PC-9 (cell line): ENCODE measurements around the gene COX6B1. TPM values are rescaled to one million over a fixed set of nuclear protein-coding genes. Genes with fewer than 3 reads are reported as not detected.

ENCODE experiments used
- BruUV-seq: library from RNA; stranded (reverse); fragments of 400-500 nt; replicated peaks from 2 replicates; lab custom pipeline; 2021; lab: Mats Ljungman, UMichigan
- CTCF ChIA-PET: fragments of 300-600 bp; sonication (Branson Sonifier 250); formaldehyde crosslinking; loops from one replicate; lab custom pipeline; 2022; ENCODE audit warnings: antibody characterized with exemption; lab: Charles Lee
- POLR2A ChIA-PET: fragments of 300-600 bp; sonication (Branson Sonifier 250); formaldehyde crosslinking; loops from one replicate; lab custom pipeline; 2022; ENCODE audit warnings: antibody characterized with exemption; ENCODE audit not compliant: unreplicated experiment; lab: Charles Lee
- DNase-seq, 2 experiments: peaks; one replicate each; pipeline versions ENCODE4 v3.0.0 to v3.0.0-alpha.2; 2015 to 2022; ENCODE audit warnings: mixed read lengths in 1 of 2
- H2AFZ ChIP-seq: fragments of 200-600 bp; sonication (generic); 2 replicates; pipeline ENCODE4 v1.8.1; 2017; ENCODE audit warnings: antibody characterized with exemption
- H3F3A ChIP-seq: fragments of 200-600 bp; sonication (generic); 2 replicates; pipeline ENCODE4 v1.8.1; 2017; ENCODE audit warnings: antibody characterized with exemption, mild to moderate bottlenecking, low read depth; ENCODE audit not compliant: insufficient read depth
- H3K27ac ChIP-seq: fragments of 200-600 bp; sonication (generic); 2 replicates; pipeline ENCODE4 v1.6.1; 2016; ENCODE audit warnings: mixed run types
- H3K27me3 ChIP-seq: fragments of 200-600 bp; sonication (generic); 2 replicates; pipeline ENCODE4 v1.6.1; 2016; ENCODE audit warnings: low read depth, mixed run types; ENCODE audit not compliant: insufficient read depth
- H3K36me3 ChIP-seq: fragments of 200-600 bp; sonication (generic); 2 replicates; pipeline ENCODE4 v1.6.1; 2016; ENCODE audit warnings: low read depth, mixed run types
- H3K4me1 ChIP-seq: fragments of 200-600 bp; sonication (generic); replicated peaks from 2 replicates; pipeline ENCODE4 v1.6.1; 2016; ENCODE audit warnings: mixed run types; ENCODE audit not compliant: insufficient read depth
- H3K4me2 ChIP-seq: fragments of 200-600 bp; sonication (generic); 2 replicates; pipeline ENCODE4 v1.6.1; 2017; ENCODE audit warnings: mixed run types
- H3K4me3 ChIP-seq: fragments of 200-600 bp; sonication (generic); 2 replicates; pipeline ENCODE4 v1.6.1; 2016; ENCODE audit warnings: mixed run types
- H3K79me2 ChIP-seq: fragments of 200-600 bp; sonication (generic); 2 replicates; pipeline ENCODE4 v1.6.1; 2017; ENCODE audit warnings: low read depth, mixed run types
- H3K9me2 ChIP-seq: fragments of 200-600 bp; sonication (generic); 2 replicates; pipeline ENCODE4 v1.8.1; 2017; ENCODE audit warnings: mild to moderate bottlenecking; ENCODE audit not compliant: insufficient read depth
- H3K9me3 ChIP-seq: fragments of 200-600 bp; sonication (generic); 2 replicates; pipeline ENCODE4 v1.8.1; 2016; ENCODE audit warnings: low read depth; ENCODE audit not compliant: insufficient read depth
- H4K20me1 ChIP-seq: fragments of 200-600 bp; sonication (generic); 2 replicates; pipeline ENCODE4 v1.8.1; 2017; ENCODE audit not compliant: insufficient read depth
- CTCF ChIP-seq: fragments of 200-600 bp; sonication (generic); conservative IDR thresholded peaks from 2 replicates; pipeline ENCODE4 v1.6.1; 2017; ENCODE audit warnings: mixed run types, antibody characterized with exemption, mild to moderate bottlenecking, moderate library complexity
- EZH2 ChIP-seq: fragments of 200-600 bp; sonication (generic); IDR thresholded peaks from 2 replicates; pipeline ENCODE4 v1.8.0; 2017; ENCODE audit warnings: antibody characterized with exemption, low read depth
- intact Hi-C: fragments of 100-400 bp; cut with micrococcal nuclease; formaldehyde crosslinking; loops from one replicate; pipeline ENCODE4 v1.10.0; 2022; ENCODE audit not compliant: unreplicated experiment
- total RNA-seq: library from RNA; stranded (reverse); gene quantifications from 2 replicates; pipeline ENCODE4 v1.2.3, GENCODE V29; 2021

The COX6B1 gene
- total RNA-seq, 1 experiment from 2014 or later = 489 TPM

GRCh38 chr19:35637165-35637564, 11.0 kb upstream of the COX6B1 start:
- Histone ChIP-seq H3K9me3 (no peaks in the 10 kb centered on the region), H3K27me3 (no peaks in the 10 kb centered on the region), H3K4me3 (no peak overlapping the region), H3K4me2 (no peak overlapping the region), H3K4me1 (no peaks in the 10 kb centered on the region), H3K36me3 (peaks cover 4% of the 10 kb centered on the region; the same call in 1 of the 2 replicates), H3K79me2 (no peaks in the 10 kb centered on the region), H3K27ac (no peak overlapping the region), H2AFZ (no peak overlapping the region), H3F3A (peaks cover 6% of the 10 kb centered on the region; the same call in 1 of the 2 replicates), H4K20me1 (no peaks in the 10 kb centered on the region), H3K9me2 (no peaks in the 10 kb centered on the region)
- no peak for TF ChIP-seq CTCF
- TF ChIP-seq EZH2 = no peak
- CTCF ChIA-PET = no interaction called here
- no TSS peak for BruUV-seq
- no peak for DNase-seq
- intact Hi-C loops = no loop called here
- POLR2A ChIA-PET = no interaction called here

- no peaks in the 10 kb centered on the region for H3K9me3 ChIP-seq
- no peaks in the 10 kb centered on the region for H3K79me2 ChIP-seq
- H3K27me3 ChIP-seq = no peaks in the 10 kb centered on the region
- H3K9me2 ChIP-seq = no peaks in the 10 kb centered on the region
- peaks cover 6% of the 10 kb centered on the region for H3K4me1 ChIP-seq
- TF ChIP-seq CTCF = no peak
- TF ChIP-seq EZH2 = no peak
- H3K36me3 ChIP-seq = no peaks in the 10 kb centered on the region; the same call in 1 of the 2 replicates
- H4K20me1 ChIP-seq = no peaks in the 10 kb centered on the region
- BruUV-seq = no TSS peak
- peaks cover 13% of the 10 kb centered on the region; the same call in 1 of the 2 replicates for H3F3A ChIP-seq
- H3K27ac ChIP-seq = no peak overlapping the region
- ChIA-PET CTCF (no interaction called here), POLR2A (no interaction called here)
- no peak overlapping the region for H2AFZ ChIP-seq
- H3K4me2 ChIP-seq = no peak overlapping the region
- no peak for DNase-seq
- no peak overlapping the region for H3K4me3 ChIP-seq
- intact Hi-C loops = no loop called here
Observed at GRCh38 chr19:35639321-35639639, 8.8 kb upstream of the COX6B1 start.

GRCh38 chr19:35639863-35640262, 8.3 kb upstream of the COX6B1 start:
- POLR2A ChIA-PET = no interaction called here
- intact Hi-C loops = loop anchor here (5.0 kb wide), 1 partner anchor 93 kb away; the partner anchor contains the start of gene TMEM147

More at GRCh38 chr19:35639863-35640262, 8.3 kb upstream of the COX6B1 start:
- Histone ChIP-seq H3K4me2 (no peak overlapping the region), H3K79me2 (no peaks in the 10 kb centered on the region), H3F3A (peaks cover 16% of the 10 kb centered on the region; the same call in 1 of the 2 replicates), H3K36me3 (no peaks in the 10 kb centered on the region), H3K27ac (no peak overlapping the region), H3K9me2 (no peaks in the 10 kb centered on the region), H3K9me3 (no peaks in the 10 kb centered on the region), H4K20me1 (no peaks in the 10 kb centered on the region), H3K4me1 (peaks cover 6% of the 10 kb centered on the region), H2AFZ (no peak overlapping the region), H3K4me3 (no peak overlapping the region), H3K27me3 (no peaks in the 10 kb centered on the region)
- no TSS peak for BruUV-seq
- no peak for TF ChIP-seq CTCF
- no peak for TF ChIP-seq EZH2
- CTCF ChIA-PET = no interaction called here
- no peak for DNase-seq
